Panc1 (cell line): ENCODE results near the gene COL16A1.

Experiments
- CTCF ChIP-seq: fragments of 450-650 bp; IDR thresholded peaks from 2 replicates; pipeline ENCODE4 v1.5.1; 2017; ENCODE audit warnings: mild to moderate bottlenecking
- POLR2AphosphoS5 ChIP-seq: IDR thresholded peaks from 2 replicates; pipeline ENCODE4 v1.6.1; 2012; ENCODE audit warnings: mild to moderate bottlenecking, low read depth, low read length, moderate library complexity
- REST ChIP-seq, 2 experiments: IDR thresholded peaks; 2 replicates each; pipeline ENCODE4 v1.6.1; 2011 to 2012; ENCODE audit warnings: low read depth in 2 of 2, control low read depth in 1 of 2, low read length in 1 of 2, mild to moderate bottlenecking in 1 of 2, moderate library complexity in 1 of 2; ENCODE audit not compliant: insufficient read depth in 1 of 2
- SIN3A ChIP-seq: IDR thresholded peaks from 2 replicates; pipeline ENCODE4 v1.6.1; 2012; ENCODE audit warnings: low read depth, mild to moderate bottlenecking, low read length, moderate library complexity, borderline replicate concordance; ENCODE audit not compliant: insufficient read depth

GRCh38 chr1:31726715-31727114, 22.9 kb upstream of the COL16A1 start:
- TF ChIP-seq CTCF (no peak), POLR2AphosphoS5 (no peak), REST (IDR thresholded peaks at IDR 0.05; ENCODE audit: insufficient read depth in 1 of 2, low read depth in 2 of 2, low read length in 1 of 2) (no peak), SIN3A (no peak)
